ENCODE results near the gene MT4.

DNA sequence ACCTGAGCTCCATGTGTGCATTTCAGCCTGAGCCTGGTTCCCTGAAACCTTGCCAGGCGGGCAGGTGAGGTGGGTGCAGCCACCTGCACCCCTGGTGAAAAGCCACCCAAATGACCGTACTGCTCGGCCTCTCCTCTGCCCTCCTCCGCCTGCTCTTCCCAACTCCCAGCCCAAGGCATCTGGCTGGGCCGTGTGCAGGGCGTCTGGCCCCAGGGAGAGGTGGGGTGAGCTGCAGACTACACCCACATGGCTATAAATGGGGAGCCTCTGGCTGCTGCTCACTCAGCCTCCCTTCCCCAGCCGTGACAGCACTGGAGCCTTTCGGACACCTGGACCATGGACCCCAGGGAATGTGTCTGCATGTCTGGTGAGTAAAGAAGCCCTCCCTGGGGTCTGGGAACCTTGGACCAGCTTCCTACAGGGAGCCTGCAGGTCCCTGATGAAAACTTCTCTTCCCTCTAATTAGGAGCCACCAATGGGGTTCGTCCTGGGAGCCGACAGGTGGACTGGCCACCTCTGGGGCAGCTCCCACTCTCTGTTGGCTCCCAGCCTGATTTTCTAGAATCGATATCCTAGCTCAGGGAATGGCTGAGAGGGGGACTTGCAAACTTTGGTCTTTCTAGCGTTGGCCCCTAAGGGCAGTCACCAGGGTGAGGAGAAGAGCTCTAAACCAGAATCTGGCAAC lies at the start of gene MT4:
- TF ChIP-seq, protein P1, sequence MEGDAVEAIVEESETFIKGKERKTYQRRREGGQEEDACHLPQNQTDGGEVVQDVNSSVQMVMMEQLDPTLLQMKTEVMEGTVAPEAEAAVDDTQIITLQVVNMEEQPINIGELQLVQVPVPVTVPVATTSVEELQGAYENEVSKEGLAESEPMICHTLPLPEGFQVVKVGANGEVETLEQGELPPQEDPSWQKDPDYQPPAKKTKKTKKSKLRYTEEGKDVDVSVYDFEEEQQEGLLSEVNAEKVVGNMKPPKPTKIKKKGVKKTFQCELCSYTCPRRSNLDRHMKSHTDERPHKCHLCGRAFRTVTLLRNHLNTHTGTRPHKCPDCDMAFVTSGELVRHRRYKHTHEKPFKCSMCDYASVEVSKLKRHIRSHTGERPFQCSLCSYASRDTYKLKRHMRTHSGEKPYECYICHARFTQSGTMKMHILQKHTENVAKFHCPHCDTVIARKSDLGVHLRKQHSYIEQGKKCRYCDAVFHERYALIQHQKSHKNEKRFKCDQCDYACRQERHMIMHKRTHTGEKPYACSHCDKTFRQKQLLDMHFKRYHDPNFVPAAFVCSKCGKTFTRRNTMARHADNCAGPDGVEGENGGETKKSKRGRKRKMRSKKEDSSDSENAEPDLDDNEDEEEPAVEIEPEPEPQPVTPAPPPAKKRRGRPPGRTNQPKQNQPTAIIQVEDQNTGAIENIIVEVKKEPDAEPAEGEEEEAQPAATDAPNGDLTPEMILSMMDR (IDR thresholded peaks at IDR 0.05; ENCODE audit: low read length) = no peak
- no peak for TF ChIP-seq EZH2phosphoT487 (IDR thresholded peaks at IDR 0.05; ENCODE audit: low read length)
- TF ChIP-seq EZH2 (optimal IDR thresholded peaks at IDR 0.05; ENCODE audit: low read depth, low read length) = no peak

Measured in MM.1S (cell line).